Left hindlimb (tissue), 1 donor: ENCODE results near the gene ZNF467.

ENCODE experiments used
- DNase-seq: peaks from one replicate; pipeline ENCODE4 v3.0.0-alpha.2; 2018

The ZNF467 gene

GRCh38 chr7:149808311-149808710 is 34.9 kb upstream of the ZNF467 start:
- no peak for DNase-seq

- no peak for DNase-seq
These were observed 33.3 kb upstream of the ZNF467 start for GRCh38 chr7:149806726-149807125.

GRCh38 chr7:149804106-149804505 is 30.7 kb upstream of the ZNF467 start:
- DNase-seq = no peak

DNA sequence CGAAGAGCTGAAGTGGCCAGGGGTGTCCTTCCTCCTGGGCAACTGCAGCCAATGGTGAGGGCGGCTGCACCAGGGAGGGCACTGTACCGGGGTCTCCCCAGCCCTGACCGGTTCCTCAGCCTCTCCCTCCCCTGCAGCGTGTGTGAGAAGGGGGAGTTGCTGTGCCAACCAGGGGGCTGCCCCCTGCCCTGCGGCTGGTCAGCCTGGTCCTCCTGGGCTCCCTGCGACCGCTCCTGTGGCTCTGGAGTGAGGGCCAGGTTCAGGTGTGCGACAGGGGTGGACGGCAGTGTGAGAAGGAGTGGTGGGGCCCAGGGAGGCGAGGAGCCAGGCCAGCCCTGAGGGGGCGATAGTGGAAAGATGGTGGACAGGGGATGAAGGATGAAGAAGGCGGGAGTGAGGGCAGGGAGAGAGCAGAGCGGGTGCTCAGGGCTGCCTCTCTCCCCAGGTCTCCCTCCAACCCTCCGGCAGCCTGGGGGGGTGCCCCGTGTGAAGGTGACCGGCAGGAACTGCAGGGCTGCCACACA is 30.2 kb upstream of the ZNF467 start:
- DNase-seq = no peak

GRCh38 chr7:149802966-149803365 is 29.6 kb upstream of the ZNF467 start:
- no peak for DNase-seq

- no peak for DNase-seq
These were observed 28.4 kb upstream of the ZNF467 start for GRCh38 chr7:149801816-149802215.

DNA sequence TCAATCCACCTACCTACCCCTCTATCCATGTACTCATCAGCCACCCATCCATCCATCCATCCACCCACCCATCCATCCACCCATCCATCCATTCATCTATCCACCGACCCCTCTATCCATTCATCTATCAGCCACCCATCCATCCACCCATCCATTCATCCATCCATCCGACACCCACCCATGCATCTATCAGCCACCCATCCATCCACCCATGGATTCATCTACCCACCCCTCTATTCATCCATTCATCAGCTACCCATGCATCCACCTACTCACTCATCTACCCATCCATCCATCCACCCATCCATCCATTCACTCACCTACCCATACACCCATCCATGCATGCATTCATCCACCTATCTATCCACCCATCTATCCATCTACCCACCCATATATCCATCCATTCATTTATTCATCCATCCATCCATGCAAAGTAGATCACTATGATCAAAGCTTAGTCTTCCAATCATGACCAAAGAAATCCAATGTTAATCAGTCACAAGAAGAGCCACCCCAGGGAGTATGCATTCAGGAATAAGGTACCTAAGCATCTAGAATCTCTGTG is 27.7 kb upstream of the ZNF467 start:
- DNase-seq = no peak

- no peak for DNase-seq
These were observed 26.8 kb upstream of the ZNF467 start for GRCh38 chr7:149800169-149800555.

- DNase-seq = no peak
These were observed 26.2 kb upstream of the ZNF467 start for GRCh38 chr7:149799397-149800168.

GRCh38 chr7:149797771-149798170 is 24.4 kb upstream of the ZNF467 start:
- DNase-seq = no peak

DNA sequence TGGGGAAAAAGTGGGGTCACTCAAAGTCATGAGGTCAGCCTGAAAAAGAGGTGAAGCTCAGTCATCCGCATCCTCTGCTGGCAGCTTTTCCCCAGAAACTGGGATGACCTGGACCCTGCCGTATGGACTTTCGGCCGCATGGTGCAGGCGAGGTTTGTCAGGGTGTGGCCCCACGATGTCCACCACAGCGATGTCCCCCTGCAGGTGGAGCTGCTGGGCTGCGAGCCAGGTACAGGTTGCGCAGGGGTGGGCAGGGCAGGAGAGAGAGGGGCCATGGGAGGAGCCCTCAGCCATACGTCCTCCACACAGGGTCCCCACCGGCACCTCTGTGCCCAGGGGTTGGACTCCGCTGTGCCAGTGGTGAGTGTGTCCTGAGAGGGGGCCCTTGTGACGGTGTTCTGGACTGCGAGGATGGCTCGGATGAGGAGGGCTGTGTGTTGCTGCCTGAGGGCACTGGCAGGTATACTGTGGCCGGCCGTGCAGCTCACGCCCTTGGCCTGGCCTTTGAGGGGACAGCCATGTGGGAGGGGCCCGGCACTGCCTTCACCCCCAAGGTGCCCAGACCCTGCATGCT is 23.0 kb upstream of the ZNF467 start:
- no peak for DNase-seq

GRCh38 chr7:149795126-149795525 is 21.7 kb upstream of the ZNF467 start:
- no peak for DNase-seq

DNA sequence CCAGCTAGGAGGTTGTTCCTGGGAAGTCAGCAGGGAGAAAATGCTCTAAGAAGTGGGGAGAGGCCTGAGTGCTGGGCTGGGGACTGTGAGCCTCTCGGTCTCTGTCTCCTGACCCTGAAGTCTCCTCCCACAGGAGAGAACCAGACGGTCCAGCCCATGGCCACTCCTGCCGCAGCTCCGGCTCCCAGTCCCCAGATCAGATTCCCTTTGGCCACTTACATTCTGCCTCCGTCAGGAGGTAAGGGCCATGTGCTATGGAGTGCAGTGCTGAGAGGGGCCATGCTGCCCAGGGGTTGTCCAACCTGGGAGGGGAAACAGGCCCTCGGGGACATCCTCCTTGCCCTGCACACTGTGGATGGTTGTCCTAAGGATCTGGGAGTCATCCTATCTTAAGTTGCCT is 21.3 kb upstream of the ZNF467 start:
- DNase-seq = no peak

DNA sequence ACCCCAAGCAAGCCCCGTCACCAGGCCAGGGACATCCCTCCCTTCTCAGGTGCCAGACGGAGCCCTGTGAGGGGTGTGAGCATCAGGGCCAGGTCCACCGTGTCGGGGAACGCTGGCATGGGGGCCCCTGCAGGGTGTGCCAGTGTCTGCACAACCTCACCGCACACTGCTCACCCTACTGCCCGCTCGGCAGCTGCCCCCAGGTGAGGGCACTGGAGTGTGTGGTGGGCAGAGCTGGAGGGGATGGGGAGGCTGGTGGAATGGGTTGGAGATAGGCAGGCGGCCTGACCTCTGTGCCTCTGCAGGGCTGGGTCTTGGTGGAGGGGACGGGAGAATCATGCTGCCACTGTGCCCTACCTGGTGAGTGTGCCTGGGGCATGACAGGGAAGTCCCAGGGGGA is 19.9 kb upstream of the ZNF467 start:
- no peak for DNase-seq

GRCh38 chr7:149792220-149792595 is 18.8 kb upstream of the ZNF467 start:
- DNase-seq = no peak

GRCh38 chr7:149791411-149792219 is 18.2 kb upstream of the ZNF467 start:
- no peak for DNase-seq

- DNase-seq = no peak
These were observed 17.5 kb upstream of the ZNF467 start for GRCh38 chr7:149790754-149791360.

DNA sequence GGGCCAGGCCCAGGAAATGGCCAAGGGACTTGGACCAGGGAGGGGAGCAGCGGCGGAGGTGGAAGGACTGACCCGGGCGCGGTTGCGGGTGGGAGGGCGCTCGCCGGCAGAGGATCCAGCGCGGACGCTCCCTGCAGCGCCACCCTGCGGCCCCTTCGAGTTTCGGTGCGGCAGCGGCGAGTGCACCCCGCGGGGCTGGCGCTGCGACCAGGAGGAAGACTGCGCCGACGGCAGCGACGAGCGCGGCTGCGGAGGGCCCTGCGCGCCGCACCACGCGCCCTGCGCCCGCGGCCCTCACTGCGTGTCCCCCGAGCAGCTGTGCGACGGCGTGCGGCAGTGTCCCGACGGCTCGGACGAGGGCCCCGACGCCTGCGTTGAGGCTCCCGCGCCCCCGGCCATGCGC is 16.8 kb upstream of the ZNF467 start:
- DNase-seq = no peak

GRCh38 chr7:149789101-149789500 is 15.7 kb upstream of the ZNF467 start:
- no peak for DNase-seq

GRCh38 chr7:149788300-149788851 is 15.0 kb upstream of the ZNF467 start:
- no peak for DNase-seq

DNA sequence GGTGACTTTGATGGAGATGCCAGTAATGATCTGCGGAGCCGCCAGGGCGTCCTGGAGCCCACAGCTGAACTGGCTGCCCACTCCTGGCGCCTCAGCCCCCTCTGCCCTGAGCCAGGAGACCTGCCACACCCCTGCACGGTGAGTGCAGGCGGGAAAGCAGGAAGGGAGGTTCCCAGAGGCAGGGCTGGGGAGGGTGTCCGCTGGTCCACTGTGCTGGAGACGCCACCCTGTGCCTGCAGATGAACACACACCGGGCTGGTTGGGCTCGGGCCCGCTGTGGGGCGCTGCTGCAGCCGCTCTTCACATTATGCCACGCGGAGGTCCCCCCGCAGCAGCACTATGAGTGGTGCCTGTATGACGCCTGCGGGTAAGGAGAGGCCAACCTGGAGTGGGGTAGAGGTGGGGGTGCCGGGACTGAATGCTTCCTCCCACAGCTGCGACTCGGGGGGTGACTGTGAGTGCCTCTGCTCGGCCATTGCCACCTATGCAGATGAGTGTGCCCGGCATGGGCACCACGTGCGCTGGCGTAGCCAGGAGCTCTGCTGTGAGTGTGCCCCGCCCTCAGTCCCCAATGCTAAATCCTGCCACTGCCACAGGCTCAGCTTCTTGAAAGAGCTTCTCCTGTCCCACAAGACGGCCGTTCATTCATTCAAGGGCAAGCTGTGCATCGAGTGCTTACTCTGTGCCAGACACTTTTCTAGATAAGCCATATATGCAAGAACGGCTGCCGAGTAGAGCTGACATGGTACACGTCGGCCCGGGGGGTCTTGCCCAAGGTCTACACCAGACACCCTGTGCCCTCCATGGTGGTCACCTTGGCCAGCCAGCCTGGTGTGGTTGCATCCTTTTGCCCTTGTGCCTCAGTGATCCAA is 14.3 kb upstream of the ZNF467 start:
- no peak for DNase-seq

- no peak for DNase-seq
These were observed 12.6 kb upstream of the ZNF467 start for GRCh38 chr7:149785983-149786382.
